Heart left ventricle (tissue), 16 donors: Measurements from ENCODE around the gene MAP1LC3B. TPM values are rescaled to one million over a fixed set of nuclear protein-coding genes. Genes with fewer than 3 reads are reported as not detected.

Source experiments
- ATAC-seq, 4 donors: fragments of 200-7000 bp; cut with Tn5 transposase; one replicate each; pipeline ENCODE4 v1.9.1; 2020 to 2022; ENCODE audit warnings: moderate library complexity in 4 of 4, mild to moderate bottlenecking in 3 of 4, moderate number of reproducible peaks in 1 of 4
- DNase-seq, 5 donors: peaks; one replicate each; pipeline ENCODE4 v3.0.0-alpha.2; 2020
- H3K27ac ChIP-seq, 12 donors: fragments of 200-600 bp; sonication (generic) in 4 of 12; one replicate each; pipeline versions ENCODE4 v1.5.0 to v1.8.0; 2016 to 2022; ENCODE audit warnings: mild to moderate bottlenecking in 2 of 12
- H3K27me3 ChIP-seq, 9 donors: fragments of 200-600 bp; sonication (generic) in 2 of 9; one replicate each; pipeline versions ENCODE4 v1.5.1 to v1.8.0; 2016 to 2022; ENCODE audit warnings: mild to moderate bottlenecking in 3 of 9
- H3K36me3 ChIP-seq, 9 donors: fragments of 200-600 bp; sonication (generic) in 2 of 9; one replicate each; pipeline versions ENCODE4 v1.5.0 to v1.8.0; 2018 to 2022; ENCODE audit warnings: mild to moderate bottlenecking in 2 of 9
- H3K4me1 ChIP-seq, 12 donors: fragments of 200-600 bp; sonication (generic) in 4 of 12; one replicate each; pipeline versions ENCODE4 v1.5.0 to v1.8.0; 2016 to 2022; ENCODE audit warnings: mild to moderate bottlenecking in 3 of 12
- H3K4me3 ChIP-seq, 12 donors: fragments of 200-600 bp; sonication (generic) in 4 of 12; one replicate each; pipeline versions ENCODE4 v1.5.0 to v1.8.0; 2017 to 2022; ENCODE audit warnings: mild to moderate bottlenecking in 9 of 12, moderate library complexity in 4 of 12
- H3K9me3 ChIP-seq, 12 donors: fragments of 200-600 bp; sonication (generic) in 4 of 12; one replicate each; pipeline versions ENCODE4 v1.5.0 to v1.8.0; 2016 to 2022; ENCODE audit warnings: mild to moderate bottlenecking in 1 of 12
- POLR2A ChIP-seq, 2 donors: fragments of 450-650 bp; IDR thresholded peaks; one replicate each; pipeline ENCODE4 v1.6.1; 2017; ENCODE audit warnings: antibody characterized with exemption in 2 of 2, mild to moderate bottlenecking in 2 of 2, moderate library complexity in 2 of 2
- WGBS, 4 donors: extraction: QIAGEN DNeasy Blood & Tissue Kit in 2 of 4; methylation state at CpG; one replicate each; pipeline versions ENCODE4 v1.1.5 to v1.1.7; 2013 to 2018; 5-methylcytosine and 5-hydroxymethylcytosine counted together
- intact Hi-C, 10 donors: fragments of 100-400 bp; cut with DNase I; formaldehyde crosslinking; loops; one replicate each; pipeline versions ENCODE4 v1.11.1 to v1.14.2; 2022
- polyA plus RNA-seq, 2 donors: library from polyadenylated mRNA; stranded (reverse); fragments of 200-250 nt; gene quantifications; one replicate each; pipeline ENCODE4 v1.2.3, GENCODE V29; 2013
- total RNA-seq, 9 donors: library from RNA; depleted of rRNA in 2 of 9; stranded (reverse); fragments of >200 nt in 2 of 9; fragmentation: NEBNext Ultra II Directional in 3 of 9; extraction: Animal tissue kit (Norgen Biotek cat#: 25700) in 3 of 9; gene quantifications; one replicate each; pipeline versions ENCODE4 v1.1.0 to v1.2.4, GENCODE V29; 2016 to 2023
- TF ChIP-seq, protein P1 (sequence below), 12 donors: fragments of 200-600 bp; sonication (generic) in 4 of 12; IDR thresholded peaks; one replicate each; pipeline versions ENCODE4 v1.5.0 to v1.8.0; 2018 to 2022; ENCODE audit warnings: antibody characterized with exemption in 12 of 12, mild to moderate bottlenecking in 5 of 12
- donor health status: ischemic (EF 13 %, LVEDD 7.1; RV severe dilation, severe dysfunction).
- donor health status: healthy with polysubstance abuse.
- donor health status: DM: no; HTN: yes; CAD: no.
- donor health status: DM: no; HTN: no; CAD: no.
- donor health status: ischemic (EF 25% LVEDD 6.9; RV normal size, moderate dysfunction).
- donor health status: ischemic (EF 25% LVEDD 5.7; RV mildly dilated, moderate dysfunction).
- donor health status: healthy.
- donor health status: DM: yes; HTN: yes; CAD: no.
- donor health status: ischemic (EF 35%, LVEDD 5.7; RV mildly dilated, moderate dysfunction).
- donor health status: nonischemic (EF 11% LVEDD 7.7; RV severe dilation, severe dysfunction).
- donor health status: DM: yes; HTN: yes; CAD: no.
- donor health status: PGD.
- donor health status: ischemic (EF 29% LVEDD 5.4; RV normal size, mild dysfunction).
- donor health status: nonischemic (EF 23%, LVEDD 6.1; RV moderate dilation, normal function).

MAP1LC3B gene
- total and polyA plus RNA-seq, 11 donors = 70.7 to 263 (median 116) TPM

DNA sequence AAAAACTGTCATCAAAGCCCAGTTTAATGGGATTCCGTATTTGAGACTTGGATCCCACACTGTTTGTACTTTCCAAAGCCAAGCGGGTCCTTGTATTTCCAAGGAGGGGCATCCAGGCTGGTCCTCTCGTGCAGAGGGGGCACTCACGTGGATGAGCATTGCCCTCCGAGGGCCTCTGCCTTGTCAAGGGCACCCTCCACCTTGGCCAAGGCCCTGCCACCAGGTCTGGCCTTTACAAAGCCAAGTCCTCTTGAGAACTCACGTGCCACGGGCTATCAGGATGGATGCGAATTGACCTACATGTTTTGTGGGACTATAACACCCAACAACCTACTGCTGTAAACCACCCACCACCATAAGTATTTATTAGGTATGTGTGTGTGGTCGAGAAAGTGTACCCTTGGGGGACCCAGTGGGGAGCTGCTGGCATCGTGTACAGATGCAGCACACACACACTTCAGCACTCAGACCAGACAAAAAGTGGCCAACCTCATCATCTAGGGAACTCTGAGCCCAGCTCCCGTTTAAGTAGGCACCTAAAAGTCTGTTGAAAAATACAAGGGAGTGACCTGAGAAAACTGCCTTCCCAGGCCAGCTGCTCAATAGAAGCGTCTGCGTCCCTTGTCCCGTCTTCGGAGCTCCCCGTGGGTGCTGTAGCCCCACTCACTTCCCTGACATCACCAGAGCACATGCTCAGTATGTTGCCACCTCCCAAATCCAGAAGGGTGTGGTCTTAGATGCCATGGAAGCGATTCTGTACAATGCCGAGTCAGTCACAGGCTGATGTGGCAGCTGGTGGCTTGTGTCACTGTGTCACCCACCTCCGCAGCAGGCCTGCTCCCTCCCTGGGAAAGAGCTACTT, 12.9 kb downstream of the MAP1LC3B start:
- DNase-seq = no peak
- H3K4me3 ChIP-seq = no peak overlapping the region
- ATAC-seq = peak in 3 of 4 donors; percentile 28 to 54 (median 45)
- H3K27me3 ChIP-seq = no peaks in the 10 kb centered on the region
- intact Hi-C loops = no loop called here
- 77 to 87% (median 82%) methylated on average over 19 of the region's 19 CpGs for WGBS, 4 donors
- peaks cover 0 to 99% (median 93%) of the 10 kb centered on the region in 9 donors for H3K36me3 ChIP-seq
- peaks cover 0 to 21% (median 0%) of the 10 kb centered on the region in 12 donors for H3K4me1 ChIP-seq
- no peak overlapping the region for H3K27ac ChIP-seq
- TF ChIP-seq POLR2A (IDR thresholded peaks at IDR 0.05) = no peak
- TF ChIP-seq, protein P1, sequence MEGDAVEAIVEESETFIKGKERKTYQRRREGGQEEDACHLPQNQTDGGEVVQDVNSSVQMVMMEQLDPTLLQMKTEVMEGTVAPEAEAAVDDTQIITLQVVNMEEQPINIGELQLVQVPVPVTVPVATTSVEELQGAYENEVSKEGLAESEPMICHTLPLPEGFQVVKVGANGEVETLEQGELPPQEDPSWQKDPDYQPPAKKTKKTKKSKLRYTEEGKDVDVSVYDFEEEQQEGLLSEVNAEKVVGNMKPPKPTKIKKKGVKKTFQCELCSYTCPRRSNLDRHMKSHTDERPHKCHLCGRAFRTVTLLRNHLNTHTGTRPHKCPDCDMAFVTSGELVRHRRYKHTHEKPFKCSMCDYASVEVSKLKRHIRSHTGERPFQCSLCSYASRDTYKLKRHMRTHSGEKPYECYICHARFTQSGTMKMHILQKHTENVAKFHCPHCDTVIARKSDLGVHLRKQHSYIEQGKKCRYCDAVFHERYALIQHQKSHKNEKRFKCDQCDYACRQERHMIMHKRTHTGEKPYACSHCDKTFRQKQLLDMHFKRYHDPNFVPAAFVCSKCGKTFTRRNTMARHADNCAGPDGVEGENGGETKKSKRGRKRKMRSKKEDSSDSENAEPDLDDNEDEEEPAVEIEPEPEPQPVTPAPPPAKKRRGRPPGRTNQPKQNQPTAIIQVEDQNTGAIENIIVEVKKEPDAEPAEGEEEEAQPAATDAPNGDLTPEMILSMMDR (IDR thresholded peaks at IDR 0.05) = no peak
- no peaks in the 10 kb centered on the region for H3K9me3 ChIP-seq

DNA sequence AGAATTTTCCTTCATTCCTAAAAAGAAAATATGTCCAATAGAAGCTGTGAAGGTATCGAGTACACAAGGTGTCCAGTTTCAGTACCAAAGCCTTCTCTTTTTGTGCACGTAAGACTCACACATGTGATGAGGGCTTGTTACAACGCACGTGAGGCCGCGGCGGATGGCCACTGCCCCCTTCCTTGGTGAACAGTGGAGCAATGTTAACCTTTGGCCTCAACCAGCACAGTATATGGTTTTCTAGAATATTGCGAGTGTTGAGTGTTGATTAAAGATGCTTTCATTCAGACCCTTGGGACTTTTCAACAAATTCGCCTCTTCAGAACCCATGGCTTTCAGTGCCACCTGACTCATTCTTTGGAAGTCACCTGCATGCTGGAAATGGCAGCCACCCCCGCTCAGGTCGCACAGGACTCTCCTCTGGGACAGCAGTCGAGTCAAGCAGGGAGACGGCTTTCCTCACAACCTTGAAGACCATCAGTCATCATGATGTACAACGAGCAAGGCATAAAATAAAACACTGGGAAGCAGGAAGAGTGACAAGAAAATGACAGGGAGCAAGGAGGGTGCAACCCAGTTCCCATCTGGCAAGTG, 14.5 kb downstream of the MAP1LC3B start:
- no peak for ATAC-seq
- H3K4me3 ChIP-seq = no peak overlapping the region
- 86 to 93% (median 91%) methylated on average over 14 of the region's 14 CpGs for WGBS, 4 donors
- peak overlapping the region in 2 of 12 donors; percentile 31 to 41 for H3K27ac ChIP-seq
- DNase-seq = no peak
- no peaks in the 10 kb centered on the region for H3K9me3 ChIP-seq
- intact Hi-C loops = no loop called here
- no peak for TF ChIP-seq POLR2A (IDR thresholded peaks at IDR 0.05)
- TF ChIP-seq, protein P1 (IDR thresholded peaks at IDR 0.05) = no peak
- no peaks in the 10 kb centered on the region for H3K27me3 ChIP-seq
- H3K36me3 ChIP-seq = peaks cover 0 to 100% (median 93%) of the 10 kb centered on the region in 9 donors
- peaks cover 0 to 21% (median 0%) of the 10 kb centered on the region in 12 donors for H3K4me1 ChIP-seq

DNA sequence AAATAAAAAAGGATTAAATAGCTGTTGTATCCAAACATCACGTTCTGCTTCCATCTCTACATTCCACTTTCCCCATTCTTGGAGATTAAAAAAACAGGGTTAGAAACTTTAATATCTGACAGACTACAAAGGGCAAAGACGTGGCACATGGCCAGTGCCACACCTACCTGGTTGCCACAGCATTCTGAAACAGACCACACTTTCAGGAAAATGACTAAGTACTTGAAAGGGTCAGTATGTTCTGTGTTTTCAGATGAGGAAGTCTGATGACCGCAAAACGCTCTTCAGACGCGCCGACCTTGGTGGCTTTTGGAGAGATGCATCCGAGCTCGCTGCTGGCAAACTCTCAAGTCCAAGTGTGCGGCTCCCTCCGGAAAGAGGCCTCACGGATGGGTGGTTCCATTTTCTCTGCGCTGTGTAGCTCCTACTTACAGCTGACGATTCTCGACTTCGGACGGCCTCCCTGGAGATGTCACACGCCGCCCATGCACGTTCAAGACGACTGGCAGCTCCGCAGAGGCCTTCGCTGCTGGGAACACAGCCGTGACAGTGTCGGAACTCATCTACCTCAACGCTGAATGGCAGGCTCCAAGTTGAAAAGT, 15.5 kb downstream of the MAP1LC3B start:
- peak overlapping the region in 1 of 12 donors; percentile 6 for H3K4me3 ChIP-seq
- no peaks in the 10 kb centered on the region for H3K9me3 ChIP-seq
- DNase-seq (peak in 4 of 5 donors; percentile 37 to 73 (median 46)), ATAC-seq (peak; percentile 30 to 76 (median 58))
- TF ChIP-seq POLR2A (IDR thresholded peaks at IDR 0.05) = no peak
- TF ChIP-seq, protein P1 (IDR thresholded peaks at IDR 0.05) = no peak
- intact Hi-C loops = no loop called here
- peak overlapping the region in 6 of 12 donors; percentile 28 to 63 (median 37) for H3K27ac ChIP-seq
- H3K4me1 ChIP-seq = peaks cover 0 to 21% (median 0%) of the 10 kb centered on the region in 12 donors
- H3K36me3 ChIP-seq = peaks cover 0 to 100% (median 94%) of the 10 kb centered on the region in 9 donors
- 74 to 85% (median 82%) methylated on average over 26 of the region's 26 CpGs for WGBS, 4 donors
- H3K27me3 ChIP-seq = no peaks in the 10 kb centered on the region

DNA sequence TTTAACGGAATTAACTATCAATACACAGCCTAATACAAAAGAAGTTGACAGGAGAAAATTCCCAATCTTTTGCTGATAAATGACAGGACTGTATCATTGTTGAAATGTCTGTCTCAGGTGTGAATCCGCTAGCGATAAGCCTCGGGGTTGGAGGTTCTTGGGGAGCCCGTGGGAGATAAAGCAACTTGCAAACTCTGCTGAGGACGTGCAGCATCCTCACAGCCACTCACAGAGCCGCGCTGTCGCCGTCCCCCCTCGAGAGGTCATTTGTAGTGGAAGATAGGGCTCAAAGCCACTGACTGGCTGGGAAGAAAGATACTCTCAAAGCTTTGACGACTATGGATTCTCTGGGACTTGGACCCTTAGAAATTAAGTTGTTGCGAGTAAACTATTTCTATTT, 17.0 kb downstream of the MAP1LC3B start:
- H3K27me3 ChIP-seq = no peaks in the 10 kb centered on the region
- DNase-seq = no peak
- TF ChIP-seq POLR2A (IDR thresholded peaks at IDR 0.05) = no peak
- TF ChIP-seq, protein P1 (IDR thresholded peaks at IDR 0.05) = no peak
- peaks cover 0 to 21% (median 0%) of the 10 kb centered on the region in 12 donors for H3K4me1 ChIP-seq
- H3K36me3 ChIP-seq = peaks cover 0 to 100% (median 94%) of the 10 kb centered on the region in 9 donors
- no peak for ATAC-seq
- intact Hi-C loops = no loop called here
- 73 to 82% (median 81%) methylated on average over 13 of the region's 13 CpGs for WGBS, 4 donors
- H3K27ac ChIP-seq = no peak overlapping the region
- no peak overlapping the region for H3K4me3 ChIP-seq
- no peaks in the 10 kb centered on the region for H3K9me3 ChIP-seq
